ENCODE data around the gene KRT8.
"Not testable (repeated sequence)": the region's sequence is repeated elsewhere in the genome, so short reads cannot be mapped to it uniquely, and the experiment has no call there.

Gene KRT8

GRCh38 chr12:52873513-52873831 is 31.4 kb downstream of the KRT8 start:
- DNase-seq = no peak

DNA sequence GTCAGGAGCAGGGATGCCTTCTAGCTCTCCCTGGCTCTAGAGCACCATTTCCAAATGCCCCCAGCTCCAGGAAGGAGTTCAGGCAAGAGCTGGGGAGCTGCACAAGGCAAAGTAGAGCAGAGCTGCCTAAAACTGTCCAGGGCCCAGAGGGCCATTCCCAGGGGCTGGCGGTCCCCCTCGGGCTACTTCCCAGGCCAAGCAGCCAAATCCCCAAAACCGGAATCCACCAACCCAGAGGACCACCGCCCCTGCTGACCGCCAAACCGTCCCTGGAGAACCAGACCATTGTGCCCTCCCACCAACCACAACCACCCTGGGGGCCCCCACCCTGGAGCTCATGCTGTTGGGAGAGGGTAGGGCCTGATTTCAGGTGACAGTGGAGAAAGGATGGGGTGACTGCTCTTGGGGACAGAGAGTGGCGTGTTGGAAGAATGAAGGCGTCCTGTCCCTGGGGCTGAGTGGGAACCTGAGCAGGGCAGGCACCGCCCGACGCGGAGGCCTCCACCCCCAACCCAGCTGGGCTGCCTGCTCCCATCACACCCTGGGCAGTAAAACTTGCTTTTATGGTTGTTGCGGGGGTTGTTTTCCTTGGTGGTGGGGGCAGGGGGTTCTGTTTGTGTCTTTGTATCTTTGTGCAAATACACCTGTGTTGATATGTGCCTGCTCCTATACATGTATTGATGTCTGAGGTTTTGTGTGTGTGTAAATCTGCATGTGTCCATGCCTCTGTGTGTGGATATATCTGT is 32.1 kb downstream of the KRT8 start:
- no peak for DNase-seq

GRCh38 chr12:52871291-52872039 is 33.4 kb downstream of the KRT8 start:
- DNase-seq = peak in 1 of 2 donors; percentile 41

GRCh38 chr12:52870361-52871290 is 34.2 kb downstream of the KRT8 start:
- DNase-seq = peak; percentile 62 to 74

DNA sequence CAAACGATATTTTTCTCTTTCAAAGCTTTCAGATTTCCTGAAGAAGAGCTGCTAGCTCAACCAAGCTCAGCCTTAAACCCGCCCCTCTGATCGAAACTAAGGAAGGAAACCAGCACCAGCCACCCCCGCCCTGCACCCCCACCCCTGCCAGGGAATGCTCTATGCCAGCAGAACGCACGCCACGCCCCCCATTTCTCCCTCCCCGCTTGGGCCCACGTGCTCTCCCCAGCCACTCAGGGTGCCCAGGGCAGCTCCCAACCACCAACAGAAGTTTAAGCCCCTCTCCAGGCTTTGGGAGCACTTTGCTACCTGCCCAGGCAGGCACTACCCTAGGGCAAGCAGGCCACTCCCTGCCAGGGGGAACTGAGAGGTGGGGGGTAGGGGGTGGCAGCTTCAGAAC is 37.2 kb downstream of the KRT8 start:
- DNase-seq = peak; percentile 37 to 47

- DNase-seq = no peak
Measured at GRCh38 chr12:52867152-52867551, 37.7 kb downstream of the KRT8 start.

DNA sequence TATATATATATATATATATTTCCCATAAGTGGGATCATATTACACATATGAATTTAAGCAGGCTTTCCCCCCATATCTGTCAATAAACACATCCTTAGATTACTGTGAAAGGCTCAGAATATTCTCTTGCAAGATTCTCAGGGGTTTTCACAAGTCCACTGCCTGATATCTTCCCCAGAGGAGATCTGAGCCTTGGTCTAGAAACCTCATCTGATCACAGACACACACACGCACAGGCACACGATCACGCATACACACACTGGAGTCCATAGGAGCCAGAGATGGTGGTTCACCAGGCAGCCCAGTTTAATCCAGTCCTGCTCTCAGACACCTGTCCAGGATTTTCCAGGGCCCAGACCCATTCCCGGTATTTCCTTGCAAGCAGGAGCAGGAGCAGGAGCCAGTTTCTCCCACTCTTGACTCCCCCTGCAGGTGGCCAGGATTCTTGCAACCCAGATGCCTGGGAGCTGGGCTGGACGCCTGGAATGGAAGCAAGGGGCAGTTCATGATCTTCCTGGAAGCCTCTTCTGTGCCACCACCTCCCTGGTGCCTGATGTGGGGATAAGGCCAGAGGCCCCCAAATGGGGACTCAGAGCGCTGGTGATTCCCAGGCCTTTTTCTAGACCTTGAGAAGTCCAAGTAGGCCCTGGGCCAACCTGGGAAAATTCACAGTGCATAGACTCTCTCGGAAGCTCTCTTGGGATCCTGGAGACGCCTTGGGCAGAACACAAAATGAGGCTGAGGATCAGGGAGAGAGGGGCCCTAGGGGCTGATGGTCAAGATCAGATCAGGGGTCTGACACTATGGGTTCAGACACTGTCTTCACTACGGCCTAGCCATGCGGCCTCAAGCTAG is 39.6 kb downstream of the KRT8 start:
- peak in 1 of 2 donors; percentile 19 for DNase-seq

GRCh38 chr12:52862023-52862422 is 42.9 kb downstream of the KRT8 start:
- DNase-seq = no peak

- DNase-seq = no peak
Measured at GRCh38 chr12:52861511-52861910, 43.4 kb downstream of the KRT8 start.

DNA sequence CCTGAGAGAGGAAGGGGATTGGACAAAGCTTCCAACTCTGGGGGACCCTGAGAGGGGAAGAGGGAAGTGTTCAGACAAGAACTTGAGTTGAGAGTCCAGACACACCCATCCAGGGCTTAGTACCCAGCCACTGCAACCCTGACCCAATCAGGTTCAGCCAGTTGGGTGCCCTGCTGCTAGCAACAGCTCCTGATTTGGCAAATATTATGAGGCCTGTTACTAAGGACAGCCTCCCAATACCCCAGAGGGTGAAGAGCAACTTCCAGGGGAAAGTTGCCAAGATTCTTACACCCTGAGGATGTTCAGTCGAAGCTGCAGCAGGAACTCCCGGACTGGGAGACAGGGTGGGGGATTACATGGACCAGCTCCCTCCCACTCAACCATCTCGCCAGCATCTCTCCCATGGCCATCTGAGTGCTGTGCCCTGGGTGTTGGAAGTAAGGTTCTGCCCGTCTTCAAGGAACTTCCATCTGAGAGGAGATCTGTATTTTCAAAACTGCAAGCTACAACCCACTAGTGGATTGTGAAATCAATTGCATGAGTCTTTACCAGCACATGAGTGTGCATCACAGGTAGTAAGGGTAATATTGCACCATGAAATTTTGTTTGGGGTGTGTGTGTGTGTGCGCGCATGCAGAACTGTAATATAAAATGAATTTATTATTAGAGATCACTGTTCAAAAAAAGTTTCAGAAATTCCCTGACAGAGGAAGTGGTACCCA is 44.6 kb downstream of the KRT8 start:
- DNase-seq = no peak

DNA sequence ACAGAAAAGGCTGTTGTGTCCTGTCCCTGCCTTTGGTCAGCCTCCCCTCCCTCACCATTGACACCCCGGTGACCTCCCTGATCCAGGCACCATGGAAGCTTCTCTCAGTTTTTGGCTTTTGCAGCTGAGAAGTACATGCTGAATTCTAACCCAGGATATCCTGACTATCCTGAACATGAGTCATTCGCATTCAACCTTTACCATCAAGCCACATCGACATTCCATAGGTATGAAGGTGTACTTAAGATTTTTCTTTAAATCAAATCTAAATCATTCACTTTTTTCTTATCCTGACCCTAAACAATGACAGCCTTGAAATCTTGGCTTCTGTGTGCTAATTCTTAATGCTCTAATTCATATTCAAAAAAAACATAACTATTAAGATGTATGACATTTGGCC is 47.4 kb downstream of the KRT8 start:
- no peak for DNase-seq

- DNase-seq = no peak
Measured at GRCh38 chr12:52856787-52857186, 48.1 kb downstream of the KRT8 start.

GRCh38 chr12:52856077-52856476 is 48.8 kb downstream of the KRT8 start:
- not testable (repeated sequence) for DNase-seq

DNA sequence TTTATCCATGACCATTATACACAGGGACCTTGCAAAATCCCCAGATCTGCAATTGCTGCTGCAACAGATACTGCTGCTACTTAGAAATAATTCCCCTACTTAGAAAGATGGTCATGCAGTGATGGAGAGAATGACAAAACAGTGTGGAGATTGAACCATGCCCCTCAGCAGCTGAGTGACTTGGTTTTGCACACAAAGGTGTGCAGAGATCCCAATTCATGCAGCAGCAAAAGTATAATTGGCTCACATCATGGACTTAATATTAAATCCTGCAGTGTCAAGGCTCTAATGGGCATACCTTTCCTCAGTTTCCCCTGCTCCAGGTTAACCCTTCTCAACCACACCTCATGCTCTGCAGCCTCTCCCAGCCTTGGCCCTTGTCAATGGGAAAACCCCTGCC is 53.1 kb downstream of the KRT8 start:
- no peak for DNase-seq

DNA sequence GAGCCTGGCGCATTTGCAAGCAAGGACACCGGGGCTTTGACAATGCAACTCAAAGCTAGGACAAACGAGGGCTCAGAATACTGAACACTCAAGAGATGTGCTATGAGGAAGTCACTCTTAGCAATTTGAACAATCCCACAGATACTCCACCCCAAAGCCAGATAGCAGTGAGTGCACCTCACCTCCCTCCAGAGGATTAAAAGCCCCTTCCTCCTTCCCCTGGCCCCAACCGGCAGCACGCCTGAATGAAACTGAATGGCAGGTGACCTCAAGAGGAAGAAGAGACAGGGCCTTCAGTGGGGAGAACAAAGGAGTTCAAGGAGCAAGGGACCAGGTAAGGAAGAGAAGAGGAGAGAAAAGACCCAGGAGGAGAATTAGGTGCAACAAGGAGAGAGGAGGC is 54.2 kb downstream of the KRT8 start:
- no peak for DNase-seq

DNA sequence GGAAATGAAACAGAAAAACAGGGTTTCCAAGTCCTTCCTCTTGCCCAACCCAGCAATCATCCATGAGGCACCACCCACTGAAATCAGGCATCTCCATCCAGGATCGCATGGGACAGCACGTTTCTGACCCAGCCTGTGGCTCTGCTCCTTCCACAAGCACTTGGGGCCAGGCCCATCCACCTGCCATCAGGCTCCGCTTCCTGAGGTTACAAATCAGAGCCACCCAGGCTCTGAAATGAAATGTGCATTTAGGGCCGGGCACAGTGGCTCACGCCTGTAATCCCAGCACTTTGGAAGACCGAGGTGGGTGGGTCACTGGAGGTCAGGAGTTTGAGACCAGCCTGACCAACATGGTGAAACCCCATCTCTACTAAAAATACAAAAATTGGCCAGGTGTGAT is 55.4 kb downstream of the KRT8 start:
- no peak for DNase-seq

DNA sequence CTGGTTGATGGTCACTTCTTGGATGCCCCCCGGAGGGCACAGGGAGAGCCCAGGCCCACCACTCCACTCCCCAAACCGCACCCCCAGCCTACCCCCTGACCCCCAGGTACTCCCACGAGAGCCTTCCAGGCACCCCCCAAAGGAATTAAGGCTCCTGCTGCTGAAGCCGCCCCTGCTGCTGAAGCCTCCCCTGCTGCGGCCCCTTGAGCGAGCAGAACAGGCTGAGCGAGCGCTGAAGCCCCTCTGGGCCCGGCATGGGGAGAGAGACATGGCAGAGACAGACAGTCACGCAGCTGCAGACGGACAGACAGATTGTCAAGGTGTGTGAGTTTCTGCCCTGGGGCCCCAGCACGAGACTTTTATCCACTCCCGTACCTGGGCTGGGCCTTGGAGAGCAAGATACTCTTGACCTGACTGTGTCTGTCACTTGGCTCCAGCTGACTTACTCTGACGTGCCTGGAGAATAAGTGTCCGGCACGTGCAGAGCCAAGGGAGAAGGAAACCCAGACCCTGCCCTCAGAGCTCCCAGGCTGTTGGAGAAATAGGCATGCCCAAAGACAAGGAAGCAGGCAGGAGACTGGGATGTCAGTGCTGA is 56.1 kb downstream of the KRT8 start, which contains the start of gene KRT78:
TSS of gene KRT78 (minus strand) at position 334 of the 595 bp plus-strand sequence. CDS start at position 270, 64 bp downstream.
- DNase-seq = no peak

DNA sequence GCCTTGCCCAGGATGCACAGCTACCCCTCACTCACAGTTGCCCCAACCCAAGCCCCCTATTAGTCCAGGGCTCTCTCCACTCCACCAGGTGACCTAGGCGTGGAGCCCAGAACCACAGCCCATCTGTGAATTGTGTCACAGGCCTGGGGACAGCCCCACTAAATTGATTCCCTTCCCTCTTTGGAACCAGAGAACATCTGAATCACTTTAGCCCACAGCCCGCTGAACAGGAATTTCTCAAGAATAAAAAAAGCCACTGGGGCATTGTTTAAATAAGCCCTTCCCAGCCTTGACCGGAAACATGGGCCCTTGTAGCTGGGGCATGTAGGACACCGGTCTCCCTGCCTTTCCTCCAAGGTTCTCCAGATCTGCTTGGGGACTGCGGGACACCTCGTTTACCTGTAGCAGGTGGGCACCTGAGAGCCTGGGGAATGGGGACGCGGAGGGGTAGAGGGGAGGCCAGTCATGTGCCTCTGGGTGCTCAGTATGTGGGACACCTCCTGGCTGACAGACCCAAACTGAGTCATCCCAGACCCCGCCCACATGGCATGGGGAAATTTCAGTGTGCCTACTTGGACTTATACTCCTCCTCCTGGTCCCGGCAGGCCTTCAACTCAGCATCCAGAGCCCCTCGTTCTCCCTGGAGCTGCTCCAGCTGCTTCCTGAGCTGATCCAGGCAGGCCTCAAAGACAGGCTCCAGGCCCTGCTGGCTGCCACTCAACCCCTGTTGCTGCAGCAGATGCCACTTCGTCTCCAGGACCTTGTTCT is 57.4 kb downstream of the KRT8 start:
- DNase-seq = no peak

All from CD4-positive, alpha-beta T cell treated with Interferon alpha-2 for 1 hour (primary cell).